NCI-H1417 (cell line): ENCODE data around the gene SPDYA.
"Not testable (repeated sequence)": the region's sequence is repeated elsewhere in the genome, so short reads cannot be mapped to it uniquely, and the experiment has no call there.

Experiments
- DNase-seq, 3 experiments: peaks; one replicate each; lab custom pipeline; 2025; lab: John Stamatoyannopoulos, UW

Gene SPDYA

GRCh38 chr2:28810384-28811285, at the start of gene SPDYA:
TSS of gene SPDYA (plus strand) at chr2:28810834. CDS start at chr2:28816015, 5,181 bp downstream.
- peak in 1 of 3 experiments; percentile 78 for DNase-seq

GRCh38 chr2:28761420-28761819, 49.2 kb upstream of the SPDYA start:
- DNase-seq = no peak

GRCh38 chr2:28764909-28765711, 45.5 kb upstream of the SPDYA start:
- no peak for DNase-seq

GRCh38 chr2:28766070-28766469, 44.6 kb upstream of the SPDYA start:
- no peak for DNase-seq

GRCh38 chr2:28767337-28767736, 43.3 kb upstream of the SPDYA start:
- DNase-seq = no peak

- DNase-seq = no peak
Observed at GRCh38 chr2:28768422-28768821, 42.2 kb upstream of the SPDYA start.

GRCh38 chr2:28768952-28769351, 41.7 kb upstream of the SPDYA start:
- DNase-seq = no peak

GRCh38 chr2:28772351-28772750, 38.3 kb upstream of the SPDYA start:
- no peak for DNase-seq

- no peak for DNase-seq
Observed at GRCh38 chr2:28776471-28776870, 34.2 kb upstream of the SPDYA start.

GRCh38 chr2:28778392-28778791, 32.2 kb upstream of the SPDYA start:
- peak in 1 of 3 experiments; percentile 7 for DNase-seq

- DNase-seq = no peak
Observed at GRCh38 chr2:28779001-28779400, 31.6 kb upstream of the SPDYA start.

GRCh38 chr2:28780496-28780895, 30.1 kb upstream of the SPDYA start:
- DNase-seq = peak in 2 of 3 experiments; percentile 12 to 55

GRCh38 chr2:28782423-28782822, 28.2 kb upstream of the SPDYA start:
- no peak for DNase-seq

GRCh38 chr2:28784570-28784969, 26.1 kb upstream of the SPDYA start:
- not testable (repeated sequence) for DNase-seq

- DNase-seq = no peak
Observed at GRCh38 chr2:28796620-28797019, 14.0 kb upstream of the SPDYA start.

GRCh38 chr2:28801726-28802125, 8.9 kb upstream of the SPDYA start:
- DNase-seq = no peak

GRCh38 chr2:28802975-28803429, 7.6 kb upstream of the SPDYA start:
- no peak for DNase-seq

GRCh38 chr2:28809927-28810326, 707 bp upstream of the SPDYA start:
- no peak for DNase-seq

GRCh38 chr2:28818053-28818452, 7.4 kb downstream of the SPDYA start:
- no peak for DNase-seq

- peak; percentile 32 to 75 (median 70) for DNase-seq
Observed at GRCh38 chr2:28821295-28821958, 10.8 kb downstream of the SPDYA start.

GRCh38 chr2:28822036-28822435, 11.4 kb downstream of the SPDYA start:
- DNase-seq = no peak

- DNase-seq = no peak
Observed at GRCh38 chr2:28824207-28824606, 13.6 kb downstream of the SPDYA start.
